GM13976 (cell line): ENCODE measurements around the gene NGEF.

Source experiments
- DNase-seq: peaks from one replicate; pipeline ENCODE4 v3.0.0; 2012; ENCODE audit warnings: low spot score
- CTCF ChIP-seq: IDR thresholded peaks from 2 replicates; pipeline ENCODE4 v1.5.1; 2012; ENCODE audit warnings: borderline replicate concordance, mild to moderate bottlenecking; ENCODE audit not compliant: insufficient read depth; ENCODE audit errors: extremely low read depth, missing control alignments, control extremely low read depth
- in situ Hi-C: fragments of 300-500 bp; cut with MboI; formaldehyde crosslinking; loops from one replicate; pipeline ENCODE4 v1.12.0; 2022; ENCODE audit warnings: low sequenced_read_pairs, mixed read lengths, inconsistent platforms; ENCODE audit not compliant: unreplicated experiment

The NGEF gene

GRCh38 chr2:232993231-232993821, 19.7 kb downstream of the NGEF start:
- no peak for DNase-seq
- in situ Hi-C loops: no loop called here
- no peak for TF ChIP-seq CTCF

GRCh38 chr2:232986155-232986554, 26.9 kb downstream of the NGEF start:
- no peak for DNase-seq
- no peak for TF ChIP-seq CTCF
- in situ Hi-C loops: no loop called here

GRCh38 chr2:232984451-232985207, 28.4 kb downstream of the NGEF start:
- in situ Hi-C loops: no loop called here

GRCh38 chr2:232983669-232984140, 29.4 kb downstream of the NGEF start:
- TF ChIP-seq CTCF: no peak
- DNase-seq: no peak

More at GRCh38 chr2:232984451-232985207, 28.4 kb downstream of the NGEF start:
- no peak for TF ChIP-seq CTCF
- no peak for DNase-seq

GRCh38 chr2:232982926-232983668, 30.0 kb downstream of the NGEF start:
- no peak for TF ChIP-seq CTCF
- in situ Hi-C loops: no loop called here
- no peak for DNase-seq

More at GRCh38 chr2:232983669-232984140, 29.4 kb downstream of the NGEF start:
- in situ Hi-C loops: no loop called here

- TF ChIP-seq CTCF: no peak
- no peak for DNase-seq
- in situ Hi-C loops: no loop called here
Observed at GRCh38 chr2:232981767-232982360, 31.2 kb downstream of the NGEF start.
